Measurements from ENCODE around the gene AKT2. TPM values are rescaled to one million over a fixed set of nuclear protein-coding genes. Genes with fewer than 3 reads are reported as not detected.

Gene AKT2
- total RNA-seq, 1 experiment from 2014 or later, result 185 TPM

GRCh38 chr19:40237791-40238190, 47.4 kb downstream of the AKT2 start:
- DNase-seq (ENCODE audit: low read depth), result no peak

- no peak for DNase-seq (ENCODE audit: low read depth)
These were observed 48.8 kb downstream of the AKT2 start for GRCh38 chr19:40236366-40236765.

- DNase-seq (ENCODE audit: low read depth), result no peak
These were observed 49.2 kb downstream of the AKT2 start for GRCh38 chr19:40236026-40236355.

GRCh38 chr19:40235238-40236025, 49.7 kb downstream of the AKT2 start:
- no peak for DNase-seq (ENCODE audit: low read depth)

- DNase-seq (ENCODE audit: low read depth), result no peak
These were observed 50.5 kb downstream of the AKT2 start for GRCh38 chr19:40234429-40235237.

GRCh38 chr19:40233811-40234389, 51.2 kb downstream of the AKT2 start:
- DNase-seq (ENCODE audit: low read depth), result no peak

- DNase-seq (ENCODE audit: low read depth), result no peak
These were observed 52.0 kb downstream of the AKT2 start for GRCh38 chr19:40232949-40233810.

GRCh38 chr19:40232479-40232878, 52.7 kb downstream of the AKT2 start:
- DNase-seq (ENCODE audit: low read depth), result no peak

GRCh38 chr19:40231544-40232424, 53.4 kb downstream of the AKT2 start:
- no peak for DNase-seq (ENCODE audit: low read depth)

- no peak for DNase-seq (ENCODE audit: low read depth)
These were observed 54.1 kb downstream of the AKT2 start for GRCh38 chr19:40231057-40231456.

GRCh38 chr19:40229926-40230417, 55.2 kb downstream of the AKT2 start:
- DNase-seq (ENCODE audit: low read depth), result no peak

- DNase-seq (ENCODE audit: low read depth), result peak; percentile 62
These were observed 55.7 kb downstream of the AKT2 start for GRCh38 chr19:40229484-40229883.

GRCh38 chr19:40228863-40229262, 56.3 kb downstream of the AKT2 start:
- DNase-seq (ENCODE audit: low read depth), result no peak

GRCh38 chr19:40228346-40228745, 56.8 kb downstream of the AKT2 start:
- no peak for DNase-seq (ENCODE audit: low read depth)

- no peak for DNase-seq (ENCODE audit: low read depth)
These were observed 59.5 kb downstream of the AKT2 start for GRCh38 chr19:40225440-40226305.

GRCh38 chr19:40224342-40225150, 60.6 kb downstream of the AKT2 start:
- DNase-seq (ENCODE audit: low read depth), result no peak

GRCh38 chr19:40223135-40223822, 61.9 kb downstream of the AKT2 start:
- no peak for DNase-seq (ENCODE audit: low read depth)
